H1 (cell line): ENCODE results near the gene PTPN1. TPM values are rescaled to one million over a fixed set of nuclear protein-coding genes. Genes with fewer than 3 reads are reported as not detected.

ENCODE experiments used
- ASH2L ChIP-seq: fragments of 200-600, 300-600 bp; sonication (generic); IDR thresholded peaks from one replicate; pipeline ENCODE4 v1.7.1; 2017; ENCODE audit warnings: low read length
- EP300 ChIP-seq, 2 experiments: IDR thresholded peaks; 1 replicate in 1 of 2; 2 replicates in 1 of 2; pipeline ENCODE4 v1.6.1; 2011 to 2012; ENCODE audit warnings: low read depth in 2 of 2, low read length in 2 of 2, mild to moderate bottlenecking in 2 of 2, borderline replicate concordance in 1 of 2, inconsistent platforms in 1 of 2, moderate library complexity in 1 of 2
- GTF2F1 ChIP-seq: IDR thresholded peaks from 2 replicates; pipeline ENCODE4 v1.6.1; 2012; ENCODE audit warnings: low read depth, low read length, improper control_type of control experiment, borderline replicate concordance
- MAFK ChIP-seq: IDR thresholded peaks from 2 replicates; pipeline ENCODE4 v1.6.1; 2012; ENCODE audit warnings: low read depth, mild to moderate bottlenecking, improper control_type of control experiment, low read length
- ZNF274 ChIP-seq: IDR thresholded peaks from 2 replicates; pipeline ENCODE4 v1.7.0; 2012; ENCODE audit warnings: low read length, borderline replicate concordance; ENCODE audit errors: extremely low read depth
- polyA plus RNA-seq, 7 experiments: library from polyadenylated mRNA; depleted of rRNA in 3 of 7; stranded (reverse) in 5 of 7; unstranded in 2 of 7; fragments of >200 nt in 5 of 7; fragments of 200-250 nt in 2 of 7; gene quantifications; 1 replicate in 5 of 7; 2 replicates in 1 of 7; 4 replicates in 1 of 7; pipeline versions ENCODE4 v1.2.1 to v1.2.3, GENCODE V29; 2011 to 2013; ENCODE audit warnings: missing spikeins in 2 of 7, mixed read lengths in 2 of 7
- total RNA-seq: library from RNA; stranded (reverse); fragmentation: NEBNext Ultra II Directional; extraction: Animal tissue kit (Norgen Biotek cat#: 25700); gene quantifications from 2 replicates; pipeline ENCODE4 v1.2.1, GENCODE V29; 2021

Gene PTPN1
- total and polyA plus RNA-seq, 2 of the 8 experiments (the other 6 are each of a cell fraction or from before 2014, with no cell fraction given), result 18.6 to 32.1 TPM

- no peak for TF ChIP-seq EP300 (IDR thresholded peaks at IDR 0.05; ENCODE audit: borderline replicate concordance in 1 of 2, low read depth in 2 of 2, low read length in 2 of 2)
- no peak for TF ChIP-seq ASH2L
- TF ChIP-seq GTF2F1, result no peak
- TF ChIP-seq MAFK, result no peak
- no peak for TF ChIP-seq ZNF274
Observed at GRCh38 chr20:50498071-50498776, 12.0 kb upstream of the PTPN1 start (continued).
